Measurements from ENCODE around the gene LILRB5. TPM values are rescaled to one million over a fixed set of nuclear protein-coding genes. Genes with fewer than 3 reads are reported as not detected.
"Not testable (repeated sequence)": the region's sequence is repeated elsewhere in the genome, so short reads cannot be mapped to it uniquely, and the experiment has no call there.

The LILRB5 gene
- total and polyA plus RNA-seq, 9 donors: 5.5 to 11.8 (median 7.2) TPM

- not testable (repeated sequence) for DNase-seq; H3K4me1 ChIP-seq (ENCODE audit: control insufficient read depth, insufficient read depth, low read length); H3K9me3 ChIP-seq (replicated peaks; ENCODE audit: control insufficient read depth, low read depth, low read length); H3K27ac ChIP-seq (ENCODE audit: low read length); H3K36me3 ChIP-seq (ENCODE audit: control insufficient read depth, insufficient read depth, low read length); H3K4me3 ChIP-seq (ENCODE audit: low read length); H3K27me3 ChIP-seq (ENCODE audit: control insufficient read depth, insufficient read depth, low read length)
- 100% methylated on average over 1 of the region's 10 CpGs for WGBS (ENCODE audit: insufficient coverage)
Observed at GRCh38 chr19:54286283-54286682, 29.2 kb upstream of the LILRB5 start.

- WGBS (ENCODE audit: insufficient coverage): 100% methylated on average over 1 of the region's 12 CpGs
- not testable (repeated sequence) for H3K27me3 ChIP-seq (ENCODE audit: control insufficient read depth, insufficient read depth, low read length)
Observed at GRCh38 chr19:54285427-54286056, 28.5 kb upstream of the LILRB5 start.

GRCh38 chr19:54282686-54283470 lies 25.8 kb upstream of the LILRB5 start:
- DNase-seq: no peak
- Histone ChIP-seq H3K27ac (ENCODE audit: low read length) (no peak overlapping the region), H3K27me3 (ENCODE audit: control insufficient read depth, insufficient read depth, low read length) (no peaks in the 10 kb centered on the region), H3K9me3 (replicated peaks; ENCODE audit: control insufficient read depth, low read depth, low read length) (no peaks in the 10 kb centered on the region), H3K4me3 (ENCODE audit: low read length) (no peak overlapping the region), H3K4me1 (ENCODE audit: control insufficient read depth, insufficient read depth, low read length) (no peaks in the 10 kb centered on the region), H3K36me3 (ENCODE audit: control insufficient read depth, insufficient read depth, low read length) (no peaks in the 10 kb centered on the region)
- WGBS (ENCODE audit: insufficient coverage): 68% methylated on average over 3 of the region's 9 CpGs

More at GRCh38 chr19:54285427-54286056, 28.5 kb upstream of the LILRB5 start:
- not testable (repeated sequence) for H3K36me3 ChIP-seq (ENCODE audit: control insufficient read depth, insufficient read depth, low read length); H3K4me3 ChIP-seq (ENCODE audit: low read length); H3K27ac ChIP-seq (ENCODE audit: low read length); H3K4me1 ChIP-seq (ENCODE audit: control insufficient read depth, insufficient read depth, low read length); DNase-seq; H3K9me3 ChIP-seq (replicated peaks; ENCODE audit: control insufficient read depth, low read depth, low read length)

- not testable (repeated sequence) for H3K4me1 ChIP-seq (ENCODE audit: control insufficient read depth, insufficient read depth, low read length); H3K27me3 ChIP-seq (ENCODE audit: control insufficient read depth, insufficient read depth, low read length); H3K9me3 ChIP-seq (replicated peaks; ENCODE audit: control insufficient read depth, low read depth, low read length); H3K36me3 ChIP-seq (ENCODE audit: control insufficient read depth, insufficient read depth, low read length); H3K27ac ChIP-seq (ENCODE audit: low read length); DNase-seq; H3K4me3 ChIP-seq (ENCODE audit: low read length)
- 73% methylated on average over 2 of the region's 5 CpGs for WGBS (ENCODE audit: insufficient coverage)
Observed at GRCh38 chr19:54281729-54282075, 24.6 kb upstream of the LILRB5 start.

- WGBS (ENCODE audit: insufficient coverage): 78% methylated on average over 8 of the region's 12 CpGs
- Histone ChIP-seq H3K4me3 (ENCODE audit: low read length) (peak within 1 kb of the TSS; percentile 13), H3K27me3 (ENCODE audit: control insufficient read depth, insufficient read depth, low read length) (peaks cover 2% of the 10 kb centered on the region), H3K4me1 (ENCODE audit: control insufficient read depth, insufficient read depth, low read length) (no peaks in the 10 kb centered on the region), H3K9me3 (replicated peaks; ENCODE audit: control insufficient read depth, low read depth, low read length) (no peaks in the 10 kb centered on the region), H3K36me3 (ENCODE audit: control insufficient read depth, insufficient read depth, low read length) (no peaks in the 10 kb centered on the region), H3K27ac (ENCODE audit: low read length) (peak within 1 kb of the TSS; percentile 35)
- peak; percentile 30 for DNase-seq
Observed at GRCh38 chr19:54281007-54281728, 24.1 kb upstream of the LILRB5 start, which contains the start of gene LILRB2. LILRB2 (minus strand) TSS chr19:54281110; CDS start chr19:54280496, 614 bp downstream.

- not testable (repeated sequence) for H3K27me3 ChIP-seq (ENCODE audit: control insufficient read depth, insufficient read depth, low read length); H3K9me3 ChIP-seq (replicated peaks; ENCODE audit: control insufficient read depth, low read depth, low read length); H3K36me3 ChIP-seq (ENCODE audit: control insufficient read depth, insufficient read depth, low read length); H3K4me1 ChIP-seq (ENCODE audit: control insufficient read depth, insufficient read depth, low read length); DNase-seq
- WGBS (ENCODE audit: insufficient coverage): 80% methylated on average over 1 of the region's 10 CpGs
- Histone ChIP-seq H3K4me3 (ENCODE audit: low read length) (peak overlapping the region; percentile 13), H3K27ac (ENCODE audit: low read length) (peak overlapping the region; percentile 35)
Observed at GRCh38 chr19:54280441-54280840, 23.4 kb upstream of the LILRB5 start.

GRCh38 chr19:54280025-54280424 lies 23.0 kb upstream of the LILRB5 start:
- not testable (repeated sequence) for DNase-seq; H3K4me1 ChIP-seq (ENCODE audit: control insufficient read depth, insufficient read depth, low read length); H3K36me3 ChIP-seq (ENCODE audit: control insufficient read depth, insufficient read depth, low read length); H3K9me3 ChIP-seq (replicated peaks; ENCODE audit: control insufficient read depth, low read depth, low read length); H3K27ac ChIP-seq (ENCODE audit: low read length); H3K27me3 ChIP-seq (ENCODE audit: control insufficient read depth, insufficient read depth, low read length); H3K4me3 ChIP-seq (ENCODE audit: low read length)
- WGBS (ENCODE audit: insufficient coverage): 20% methylated on average over 2 of the region's 4 CpGs

- Histone ChIP-seq H3K4me3 (ENCODE audit: low read length) (no peak overlapping the region), H3K27ac (ENCODE audit: low read length) (no peak overlapping the region), H3K36me3 (ENCODE audit: control insufficient read depth, insufficient read depth, low read length) (no peaks in the 10 kb centered on the region), H3K27me3 (ENCODE audit: control insufficient read depth, insufficient read depth, low read length) (peaks cover 2% of the 10 kb centered on the region), H3K4me1 (ENCODE audit: control insufficient read depth, insufficient read depth, low read length) (no peaks in the 10 kb centered on the region), H3K9me3 (replicated peaks; ENCODE audit: control insufficient read depth, low read depth, low read length) (no peaks in the 10 kb centered on the region)
- 90% methylated on average over 14 of the region's 18 CpGs for WGBS (ENCODE audit: insufficient coverage)
- no peak for DNase-seq
Observed at GRCh38 chr19:54279406-54279962, 22.4 kb upstream of the LILRB5 start.

GRCh38 chr19:54278571-54279195 lies 21.6 kb upstream of the LILRB5 start:
- not testable (repeated sequence) for H3K4me3 ChIP-seq (ENCODE audit: low read length); H3K27ac ChIP-seq (ENCODE audit: low read length)
- 69% methylated on average over 15 of the region's 15 CpGs for WGBS (ENCODE audit: insufficient coverage)

GRCh38 chr19:54278056-54278455 lies 21.0 kb upstream of the LILRB5 start:
- WGBS (ENCODE audit: insufficient coverage): 78% methylated on average over 10 of the region's 13 CpGs
- not testable (repeated sequence) for H3K27ac ChIP-seq (ENCODE audit: low read length); DNase-seq; H3K36me3 ChIP-seq (ENCODE audit: control insufficient read depth, insufficient read depth, low read length); H3K9me3 ChIP-seq (replicated peaks; ENCODE audit: control insufficient read depth, low read depth, low read length); H3K4me3 ChIP-seq (ENCODE audit: low read length); H3K27me3 ChIP-seq (ENCODE audit: control insufficient read depth, insufficient read depth, low read length); H3K4me1 ChIP-seq (ENCODE audit: control insufficient read depth, insufficient read depth, low read length)

More at GRCh38 chr19:54278571-54279195, 21.6 kb upstream of the LILRB5 start:
- H3K4me1 ChIP-seq (ENCODE audit: control insufficient read depth, insufficient read depth, low read length); DNase-seq; H3K27me3 ChIP-seq (ENCODE audit: control insufficient read depth, insufficient read depth, low read length); H3K36me3 ChIP-seq (ENCODE audit: control insufficient read depth, insufficient read depth, low read length); H3K9me3 ChIP-seq (replicated peaks; ENCODE audit: control insufficient read depth, low read depth, low read length): not testable (repeated sequence)

Data from muscle of leg (tissue), 11 donors.